Kidney capillary endothelial cell (primary cell): ENCODE results near the gene ROGDI.

Experiments used
- DNase-seq: peaks from one replicate; pipeline ENCODE4 v3.0.0-alpha.2; 2018; ENCODE audit warnings: low spot score

Gene ROGDI

GRCh38 chr16:4766875-4767628 is 35.4 kb downstream of the ROGDI start, which contains the start of gene ZNF500:
ZNF500 (minus strand) TSS chr16:4767162; CDS start chr16:4765978, 1,184 bp downstream.
- DNase-seq: peak; percentile 94

- DNase-seq: no peak
Observed at GRCh38 chr16:4765511-4766474, 36.6 kb downstream of the ROGDI start.

- no peak for DNase-seq
Observed at GRCh38 chr16:4763791-4764190, 38.6 kb downstream of the ROGDI start.

GRCh38 chr16:4762205-4762604 is 40.2 kb downstream of the ROGDI start:
- DNase-seq: no peak

GRCh38 chr16:4760221-4760910 is 42.1 kb downstream of the ROGDI start:
- DNase-seq: no peak

GRCh38 chr16:4755687-4756086 is 46.7 kb downstream of the ROGDI start:
- DNase-seq: no peak

GRCh38 chr16:4754865-4755264 is 47.6 kb downstream of the ROGDI start:
- DNase-seq: no peak

GRCh38 chr16:4753227-4753626 is 49.2 kb downstream of the ROGDI start:
- no peak for DNase-seq

- no peak for DNase-seq
Observed at GRCh38 chr16:4752351-4753100, 49.9 kb downstream of the ROGDI start.

GRCh38 chr16:4750896-4751295 is 51.5 kb downstream of the ROGDI start:
- DNase-seq: no peak

- DNase-seq: no peak
Observed at GRCh38 chr16:4749700-4750257, 52.7 kb downstream of the ROGDI start.

GRCh38 chr16:4748682-4749411 is 53.6 kb downstream of the ROGDI start:
- no peak for DNase-seq

GRCh38 chr16:4747906-4748681 is 54.3 kb downstream of the ROGDI start:
- no peak for DNase-seq

GRCh38 chr16:4746991-4747574 is 55.4 kb downstream of the ROGDI start:
- no peak for DNase-seq
